HCT116 (cell line): ENCODE data around the gene DHRS7B. TPM values are rescaled to one million over a fixed set of nuclear protein-coding genes. Genes with fewer than 3 reads are reported as not detected.

Source experiments
- ATAC-seq: fragments of 200-7000 bp; cut with Tn5 transposase; 2 replicates; pipeline ENCODE4 v1.9.1; 2020; ENCODE audit warnings: mild to moderate bottlenecking, moderate library complexity
- BruUV-seq: library from RNA; stranded (reverse); fragments of 400-500 nt; replicated peaks from 2 replicates; lab custom pipeline; 2021; lab: Mats Ljungman, UMichigan
- CTCF ChIA-PET: fragments of 300-600 bp; sonication (Branson Sonifier 250); formaldehyde crosslinking; loops from one replicate; lab custom pipeline; 2021; ENCODE audit warnings: antibody characterized with exemption; lab: Charles Lee
- POLR2A ChIA-PET: fragments of 300-600, 350-600 bp; sonication (Branson Sonifier 250); formaldehyde crosslinking; loops from one replicate; lab custom pipeline; 2021; ENCODE audit warnings: antibody characterized with exemption; lab: Charles Lee
- RAD21 ChIA-PET, 2 experiments: fragments of 300-600 bp; sonication (Branson Sonifier 250); formaldehyde crosslinking; loops; one replicate each; lab custom pipeline; 2023; ENCODE audit warnings: low total read pairs in 2 of 2; ENCODE audit not compliant: uncharacterized antibody in 2 of 2, unreplicated experiment in 2 of 2, low non-redundant PET in 1 of 2; lab: Charles Lee
- DNase-seq: peaks from one replicate; pipeline ENCODE4 v3.0.0-alpha.2; 2010; ENCODE audit warnings: low read depth, low spot score
- H2AFZ ChIP-seq: fragments of 200-600 bp; shearing (Covaris generic), sonication (generic); 2 replicates; pipeline ENCODE4 v1.6.1; 2017; ENCODE audit warnings: low read depth, mixed run types, mixed read lengths, antibody characterized with exemption, low read length; ENCODE audit not compliant: poor library complexity, severe bottlenecking
- H3K27ac ChIP-seq: 2 replicates; pipeline ENCODE4 v1.5.1; 2012; ENCODE audit warnings: low read depth, low read length
- H3K27me3 ChIP-seq: fragments of 200-600 bp; sonication (generic); 2 replicates; pipeline ENCODE4 v1.6.1; 2016; ENCODE audit warnings: mixed run types, low read length, mixed read lengths; ENCODE audit not compliant: insufficient read depth
- H3K36me3 ChIP-seq, 2 experiments: fragments of 200-500 bp in 1 of 2; fragments of 200-600 bp in 1 of 2; sonication (Bioruptor generic) in 1 of 2; sonication (generic) in 1 of 2; 2 replicates each; pipeline versions ENCODE4 v1.5.1 to v1.6.1; 2014 to 2016; ENCODE audit warnings: low read length in 2 of 2, inconsistent platforms in 1 of 2, mixed read lengths in 1 of 2, mixed run types in 1 of 2; ENCODE audit not compliant: insufficient read depth in 2 of 2, control insufficient read depth in 1 of 2
- H3K4me1 ChIP-seq, 2 experiments: fragments of 200-600 bp in 1 of 2; sonication (generic) in 1 of 2; 2 replicates each; pipeline versions ENCODE4 v1.5.1 to v1.6.1; 2012 to 2017; ENCODE audit warnings: low read length in 2 of 2, inconsistent platforms in 1 of 2, mild to moderate bottlenecking in 1 of 2, mixed read lengths in 1 of 2, mixed run types in 1 of 2, moderate library complexity in 1 of 2; ENCODE audit not compliant: insufficient read depth in 2 of 2, control insufficient read depth in 1 of 2
- H3K4me2 ChIP-seq: fragments of 200-600 bp; sonication (generic); 2 replicates; pipeline ENCODE4 v1.6.1; 2017; ENCODE audit warnings: mixed run types, low read length, mixed read lengths
- H3K4me3 ChIP-seq, 2 experiments: fragments of 200-600 bp in 1 of 2; sonication (generic) in 1 of 2; replicated peaks in 1 of 2; 2 replicates each; pipeline ENCODE4 v1.5.1; 2011 to 2016; ENCODE audit warnings: low read length in 2 of 2, control low read depth in 1 of 2, low read depth in 1 of 2, mild to moderate bottlenecking in 1 of 2, mixed read lengths in 1 of 2, mixed run types in 1 of 2
- H3K79me2 ChIP-seq: fragments of 200-600 bp; sonication (generic); 2 replicates; pipeline ENCODE4 v1.6.1; 2017; ENCODE audit warnings: mild to moderate bottlenecking, mixed run types, low read length, moderate library complexity, mixed read lengths; ENCODE audit not compliant: insufficient read depth
- H3K9ac ChIP-seq: fragments of 200-600 bp; sonication (generic); 2 replicates; pipeline ENCODE4 v1.6.1; 2016; ENCODE audit warnings: low read length, mixed read lengths
- H3K9me2 ChIP-seq: fragments of 200-600 bp; sonication (generic), shearing (Covaris generic); 2 replicates; pipeline ENCODE4 v1.6.1; 2017; ENCODE audit warnings: mixed run types, mild to moderate bottlenecking, moderate library complexity; ENCODE audit not compliant: insufficient read depth
- H3K9me3 ChIP-seq, 2 experiments: fragments of 200-500 bp in 1 of 2; fragments of 200-600 bp in 1 of 2; sonication (Bioruptor generic) in 1 of 2; sonication (generic) in 1 of 2; 2 replicates each; pipeline ENCODE4 v1.6.1; 2014 to 2017; ENCODE audit warnings: low read length in 2 of 2, mixed read lengths in 2 of 2, inconsistent platforms in 1 of 2, low read depth in 1 of 2, mild to moderate bottlenecking in 1 of 2, mixed run types in 1 of 2, moderate library complexity in 1 of 2; ENCODE audit not compliant: control insufficient read depth in 1 of 2, insufficient read depth in 1 of 2
- H4K20me1 ChIP-seq: fragments of 200-600 bp; sonication (generic), shearing (Covaris generic); 2 replicates; pipeline ENCODE4 v1.6.1; 2017; ENCODE audit warnings: mixed run types, mild to moderate bottlenecking, moderate library complexity; ENCODE audit not compliant: insufficient read depth
- ATF3 ChIP-seq: IDR thresholded peaks from 2 replicates; pipeline ENCODE4 v1.6.1; 2012
- CBX3 ChIP-seq: IDR thresholded peaks from 2 replicates; pipeline ENCODE4 v1.6.1; 2012; ENCODE audit warnings: low read depth
- CTCF ChIP-seq, 3 experiments: fragments of 200-600 bp in 1 of 3; sonication (generic) in 1 of 3; IDR thresholded peaks in 2 of 3; conservative IDR thresholded peaks in 1 of 3; 2 replicates each; pipeline ENCODE4 v1.5.1; 2012 to 2017; ENCODE audit warnings: low read depth in 2 of 3, low read length in 2 of 3, antibody characterized with exemption in 1 of 3, borderline replicate concordance in 1 of 3, control low read depth in 1 of 3, mild to moderate bottlenecking in 1 of 3, mixed read lengths in 1 of 3, mixed run types in 1 of 3, moderate library complexity in 1 of 3; ENCODE audit not compliant: insufficient read depth in 1 of 3
- EGR1 ChIP-seq: IDR thresholded peaks from 2 replicates; pipeline ENCODE4 v1.6.1; 2012; ENCODE audit warnings: low read depth
- EZH2 ChIP-seq: fragments of 200-600 bp; sonication (generic); IDR thresholded peaks from 2 replicates; pipeline ENCODE4 v1.6.1; 2017; ENCODE audit warnings: antibody characterized with exemption, mixed run types
- EZH2phosphoT487 ChIP-seq: fragments of 200-600 bp; IDR thresholded peaks from 2 replicates; pipeline ENCODE4 v1.6.1; 2018; ENCODE audit warnings: antibody characterized with exemption, borderline replicate concordance
- FOSL1 ChIP-seq: IDR thresholded peaks from 2 replicates; pipeline ENCODE4 v1.6.1; 2012; ENCODE audit warnings: low read depth
- JUND ChIP-seq: IDR thresholded peaks from 2 replicates; pipeline ENCODE4 v1.6.1; 2012
- MAX ChIP-seq: IDR thresholded peaks from 2 replicates; pipeline ENCODE4 v1.6.1; 2012
- POLR2A ChIP-seq: IDR thresholded peaks from 2 replicates; pipeline ENCODE4 v1.7.0; 2011; ENCODE audit warnings: borderline replicate concordance; ENCODE audit not compliant: insufficient read depth, insufficient read length; ENCODE audit errors: extremely low read depth
- POLR2AphosphoS5 ChIP-seq: IDR thresholded peaks from 2 replicates; pipeline ENCODE4 v1.6.1; 2011; ENCODE audit warnings: mild to moderate bottlenecking, low read depth, low read length, moderate library complexity
- SIN3A ChIP-seq: IDR thresholded peaks from 2 replicates; pipeline ENCODE4 v1.6.1; 2012; ENCODE audit warnings: low read depth
- SP1 ChIP-seq: IDR thresholded peaks from 2 replicates; pipeline ENCODE4 v1.6.1; 2012; ENCODE audit warnings: low read depth
- SRF ChIP-seq: IDR thresholded peaks from 2 replicates; pipeline ENCODE4 v1.6.1; 2012; ENCODE audit warnings: low read depth
- TCF7L2 ChIP-seq: IDR thresholded peaks from 2 replicates; pipeline ENCODE4 v1.7.0; 2011; ENCODE audit warnings: borderline replicate concordance, inconsistent platforms; ENCODE audit not compliant: insufficient read depth, insufficient read length; ENCODE audit errors: extremely low read depth
- YY1 ChIP-seq: IDR thresholded peaks from 2 replicates; pipeline ENCODE4 v1.6.1; 2011; ENCODE audit warnings: low read length, low read depth, moderate library complexity, mild to moderate bottlenecking; ENCODE audit not compliant: insufficient replicate concordance; ENCODE audit errors: extremely low read depth
- ZFX ChIP-seq: fragments of 450-650 bp; IDR thresholded peaks from 2 replicates; pipeline ENCODE4 v1.6.1; 2017
- ZNF274 ChIP-seq: fragments of 200-500 bp; sonication (Bioruptor generic); IDR thresholded peaks from 2 replicates; pipeline ENCODE4 v1.6.1; 2014; ENCODE audit warnings: mild to moderate bottlenecking, low read depth, low read length, inconsistent platforms
- intact Hi-C: fragments of 100-400 bp; cut with micrococcal nuclease; formaldehyde crosslinking; loops from 2 replicates; pipeline ENCODE4 v1.10.0; 2022
- total RNA-seq: library from RNA; stranded (reverse); gene quantifications from one replicate; pipeline ENCODE4 v1.2.1, GENCODE V29; 2021; ENCODE audit not compliant: unreplicated experiment
- TF ChIP-seq, protein P1 (sequence below): IDR thresholded peaks from 2 replicates; pipeline ENCODE4 v1.6.1; 2012; ENCODE audit warnings: low read depth
- TF ChIP-seq, protein P2 (sequence below): IDR thresholded peaks from 2 replicates; pipeline ENCODE4 v1.6.1; 2011; ENCODE audit warnings: mild to moderate bottlenecking, low read length, moderate library complexity; ENCODE audit not compliant: insufficient replicate concordance; ENCODE audit errors: extremely low read depth

Gene DHRS7B
- total RNA-seq, 1 experiment from 2014 or later: 19.6 TPM

DNA sequence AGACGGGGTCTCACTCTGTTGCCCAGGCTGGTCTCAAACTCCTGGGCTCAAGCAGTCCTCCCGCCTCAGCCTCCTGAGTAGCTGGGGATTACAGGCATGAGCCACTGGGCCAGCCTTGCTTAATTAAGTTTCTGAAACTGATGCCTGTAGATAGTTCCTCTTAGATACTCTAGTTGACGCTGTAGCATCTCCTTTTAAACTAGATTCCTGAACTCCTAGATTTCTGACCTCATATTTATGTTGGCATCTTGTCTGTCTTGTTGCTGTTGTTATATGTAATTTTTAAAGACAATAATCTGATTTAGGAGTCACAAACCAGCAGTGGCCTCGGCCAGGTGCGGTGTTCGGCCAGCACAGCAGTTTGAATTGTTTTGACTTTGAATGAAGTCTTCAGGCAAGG, 37.5 kb downstream of the DHRS7B start:
- Histone ChIP-seq H3K9me3 (no peaks in the 10 kb centered on the region), H3K4me3 (no peak overlapping the region), H3K9me2 (no peaks in the 10 kb centered on the region), H3K36me3 (no peaks in the 10 kb centered on the region), H3K4me2 (no peak overlapping the region), H3K27me3 (no peaks in the 10 kb centered on the region), H4K20me1 (0 out of 2 replicates have a peak, but pooled peaks cover 3% of the 10 kb centered on the region), H2AFZ (no peak overlapping the region), H3K79me2 (peaks cover 4% of the 10 kb centered on the region; the same call in 1 of the 2 replicates), H3K9ac (no peak overlapping the region), H3K4me1 (no peaks in the 10 kb centered on the region), H3K27ac (no peak overlapping the region)
- BruUV-seq: no TSS peak
- ATAC-seq: no peak
- ChIA-PET POLR2A (interaction anchor here (0.9 kb wide), 1 partner anchor 35 kb away, joined by 3 read pairs; no protein-coding TSS in a partner anchor), CTCF (interaction anchor here (0.7 kb wide), 1 partner anchor 239 kb away, joined by 6 read pairs; no protein-coding TSS in a partner anchor), RAD21 (no interaction called here)
- intact Hi-C loops: no loop called here
- no peak for DNase-seq
- no peak for TF ChIP-seq YY1
- TF ChIP-seq POLR2A: no peak
- no peak for TF ChIP-seq CTCF (IDR thresholded peaks at IDR 0.05 in 2 of 3, conservative IDR thresholded peaks at IDR 0.05 in 1 of 3; ENCODE audit: borderline replicate concordance in 1 of 3, insufficient read depth in 1 of 3, low read depth in 2 of 3, low read length in 2 of 3)
- no peak for TF ChIP-seq CBX3
- TF ChIP-seq, protein P1, sequence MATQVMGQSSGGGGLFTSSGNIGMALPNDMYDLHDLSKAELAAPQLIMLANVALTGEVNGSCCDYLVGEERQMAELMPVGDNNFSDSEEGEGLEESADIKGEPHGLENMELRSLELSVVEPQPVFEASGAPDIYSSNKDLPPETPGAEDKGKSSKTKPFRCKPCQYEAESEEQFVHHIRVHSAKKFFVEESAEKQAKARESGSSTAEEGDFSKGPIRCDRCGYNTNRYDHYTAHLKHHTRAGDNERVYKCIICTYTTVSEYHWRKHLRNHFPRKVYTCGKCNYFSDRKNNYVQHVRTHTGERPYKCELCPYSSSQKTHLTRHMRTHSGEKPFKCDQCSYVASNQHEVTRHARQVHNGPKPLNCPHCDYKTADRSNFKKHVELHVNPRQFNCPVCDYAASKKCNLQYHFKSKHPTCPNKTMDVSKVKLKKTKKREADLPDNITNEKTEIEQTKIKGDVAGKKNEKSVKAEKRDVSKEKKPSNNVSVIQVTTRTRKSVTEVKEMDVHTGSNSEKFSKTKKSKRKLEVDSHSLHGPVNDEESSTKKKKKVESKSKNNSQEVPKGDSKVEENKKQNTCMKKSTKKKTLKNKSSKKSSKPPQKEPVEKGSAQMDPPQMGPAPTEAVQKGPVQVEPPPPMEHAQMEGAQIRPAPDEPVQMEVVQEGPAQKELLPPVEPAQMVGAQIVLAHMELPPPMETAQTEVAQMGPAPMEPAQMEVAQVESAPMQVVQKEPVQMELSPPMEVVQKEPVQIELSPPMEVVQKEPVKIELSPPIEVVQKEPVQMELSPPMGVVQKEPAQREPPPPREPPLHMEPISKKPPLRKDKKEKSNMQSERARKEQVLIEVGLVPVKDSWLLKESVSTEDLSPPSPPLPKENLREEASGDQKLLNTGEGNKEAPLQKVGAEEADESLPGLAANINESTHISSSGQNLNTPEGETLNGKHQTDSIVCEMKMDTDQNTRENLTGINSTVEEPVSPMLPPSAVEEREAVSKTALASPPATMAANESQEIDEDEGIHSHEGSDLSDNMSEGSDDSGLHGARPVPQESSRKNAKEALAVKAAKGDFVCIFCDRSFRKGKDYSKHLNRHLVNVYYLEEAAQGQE: no peak
- no peak for TF ChIP-seq ZFX
- no peak for TF ChIP-seq TCF7L2
- TF ChIP-seq, protein P2, sequence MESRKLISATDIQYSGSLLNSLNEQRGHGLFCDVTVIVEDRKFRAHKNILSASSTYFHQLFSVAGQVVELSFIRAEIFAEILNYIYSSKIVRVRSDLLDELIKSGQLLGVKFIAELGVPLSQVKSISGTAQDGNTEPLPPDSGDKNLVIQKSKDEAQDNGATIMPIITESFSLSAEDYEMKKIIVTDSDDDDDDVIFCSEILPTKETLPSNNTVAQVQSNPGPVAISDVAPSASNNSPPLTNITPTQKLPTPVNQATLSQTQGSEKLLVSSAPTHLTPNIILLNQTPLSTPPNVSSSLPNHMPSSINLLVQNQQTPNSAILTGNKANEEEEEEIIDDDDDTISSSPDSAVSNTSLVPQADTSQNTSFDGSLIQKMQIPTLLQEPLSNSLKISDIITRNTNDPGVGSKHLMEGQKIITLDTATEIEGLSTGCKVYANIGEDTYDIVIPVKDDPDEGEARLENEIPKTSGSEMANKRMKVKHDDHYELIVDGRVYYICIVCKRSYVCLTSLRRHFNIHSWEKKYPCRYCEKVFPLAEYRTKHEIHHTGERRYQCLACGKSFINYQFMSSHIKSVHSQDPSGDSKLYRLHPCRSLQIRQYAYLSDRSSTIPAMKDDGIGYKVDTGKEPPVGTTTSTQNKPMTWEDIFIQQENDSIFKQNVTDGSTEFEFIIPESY: no peak
- no peak for TF ChIP-seq SRF
- TF ChIP-seq SP1: no peak
- TF ChIP-seq ATF3: no peak
- no peak for TF ChIP-seq SIN3A
- TF ChIP-seq ZNF274: no peak
- no peak for TF ChIP-seq EZH2phosphoT487
- TF ChIP-seq FOSL1: no peak
- TF ChIP-seq POLR2AphosphoS5: no peak
- TF ChIP-seq JUND: no peak
- no peak for TF ChIP-seq EGR1
- no peak for TF ChIP-seq EZH2
- TF ChIP-seq MAX: no peak
